ENCODE data around the gene PAX2.

DNA sequence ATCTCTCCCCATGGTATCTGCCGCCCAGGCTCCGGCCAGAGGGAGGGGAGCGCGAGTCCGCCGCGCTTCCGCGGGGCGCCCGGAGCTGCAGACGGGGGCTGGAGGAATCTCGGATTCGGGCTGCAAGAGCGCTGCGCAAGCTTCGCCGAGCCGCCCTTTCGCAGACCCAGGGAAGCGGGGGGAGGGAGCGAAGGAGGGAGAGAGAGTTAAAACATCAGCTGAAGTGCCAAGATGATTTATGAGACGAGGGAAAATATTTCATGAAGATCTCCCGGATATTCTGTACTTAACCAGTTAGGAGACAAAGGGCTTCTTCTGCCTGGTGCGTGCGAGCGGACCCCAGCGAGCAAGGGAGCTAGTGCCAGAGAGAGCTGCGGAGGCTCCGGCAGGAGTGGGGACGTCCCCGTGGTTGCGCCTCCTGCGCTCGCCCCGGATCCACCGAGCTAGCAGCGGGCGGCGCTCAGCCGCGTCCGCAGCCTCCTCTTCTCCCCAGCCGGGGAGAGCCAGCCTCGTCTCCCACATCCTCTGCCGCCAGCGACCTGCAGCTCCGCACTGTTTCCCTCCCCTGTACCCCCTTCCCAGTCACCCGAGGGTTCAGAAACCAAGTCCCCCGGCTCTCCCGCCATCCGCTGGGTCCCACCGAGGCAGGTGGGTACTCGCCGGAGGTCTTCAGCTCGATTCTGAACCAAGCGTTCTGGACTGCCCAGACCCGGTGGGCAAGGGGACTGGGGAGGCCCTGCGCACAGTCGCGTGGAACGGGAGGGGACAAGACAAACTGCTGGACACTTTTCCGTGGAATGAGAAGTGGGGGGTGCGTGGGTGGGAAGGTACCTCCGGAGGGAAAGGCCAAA, 1.0 kb upstream of the PAX2 start:
- TF ChIP-seq POLR2A (IDR thresholded peaks at IDR 0.05), result no peak
- TF ChIP-seq, protein P1, sequence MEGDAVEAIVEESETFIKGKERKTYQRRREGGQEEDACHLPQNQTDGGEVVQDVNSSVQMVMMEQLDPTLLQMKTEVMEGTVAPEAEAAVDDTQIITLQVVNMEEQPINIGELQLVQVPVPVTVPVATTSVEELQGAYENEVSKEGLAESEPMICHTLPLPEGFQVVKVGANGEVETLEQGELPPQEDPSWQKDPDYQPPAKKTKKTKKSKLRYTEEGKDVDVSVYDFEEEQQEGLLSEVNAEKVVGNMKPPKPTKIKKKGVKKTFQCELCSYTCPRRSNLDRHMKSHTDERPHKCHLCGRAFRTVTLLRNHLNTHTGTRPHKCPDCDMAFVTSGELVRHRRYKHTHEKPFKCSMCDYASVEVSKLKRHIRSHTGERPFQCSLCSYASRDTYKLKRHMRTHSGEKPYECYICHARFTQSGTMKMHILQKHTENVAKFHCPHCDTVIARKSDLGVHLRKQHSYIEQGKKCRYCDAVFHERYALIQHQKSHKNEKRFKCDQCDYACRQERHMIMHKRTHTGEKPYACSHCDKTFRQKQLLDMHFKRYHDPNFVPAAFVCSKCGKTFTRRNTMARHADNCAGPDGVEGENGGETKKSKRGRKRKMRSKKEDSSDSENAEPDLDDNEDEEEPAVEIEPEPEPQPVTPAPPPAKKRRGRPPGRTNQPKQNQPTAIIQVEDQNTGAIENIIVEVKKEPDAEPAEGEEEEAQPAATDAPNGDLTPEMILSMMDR (IDR thresholded peaks at IDR 0.05), result no peak
- no peak for TF ChIP-seq EP300 (IDR thresholded peaks at IDR 0.05)
